K562 (cell line): ENCODE data around the gene PUM1. TPM values are rescaled to one million over a fixed set of nuclear protein-coding genes. Genes with fewer than 3 reads are reported as not detected.
"Not testable (repeated sequence)": the region's sequence is repeated elsewhere in the genome, so short reads cannot be mapped to it uniquely, and the experiment has no call there.

Experiments used
- ATAC-seq: fragments of 200-7000 bp; cut with Tn5 transposase; 3 replicates; pipeline ENCODE4 v1.9.1; 2020; ENCODE audit warnings: moderate library complexity
- BruUV-seq: library from RNA; stranded (reverse); fragments of 400-500 nt; replicated peaks from 2 replicates; lab custom pipeline; 2021; lab: Mats Ljungman, UMichigan
- CTCF ChIA-PET: fragments of 300-600 bp; formaldehyde crosslinking; extraction: SDS; loops from one replicate; lab custom pipeline; 2021; ENCODE audit warnings: low intra/inter-chr PET ratio; lab: Yijun Ruan, JAX
- POLR2A ChIA-PET: fragments of 300-600, 350-650 bp; sonication (Branson Sonifier 250); formaldehyde crosslinking; extraction: SDS; loops from one replicate; lab custom pipeline; 2021; ENCODE audit warnings: antibody characterized with exemption, inconsistent platforms; lab: Yijun Ruan, JAX
- DNase-seq, 4 experiments: peaks; one replicate each; pipeline versions ENCODE4 v3.0.0 to v3.0.0-alpha.2; 2011 to 2018; ENCODE audit warnings: low spot score in 3 of 4, mixed read lengths in 3 of 4; ENCODE audit errors: extremely low read depth in 1 of 4
- FAIRE-seq: peaks from 2 replicates; lab custom pipeline; 2011; peaks lifted over from hg19 to GRCh38; lab: Jason Lieb, UNC
- H2AFZ ChIP-seq: 2 replicates; pipeline ENCODE4 v1.6.0; 2011; ENCODE audit warnings: low read depth, low read length, control low read depth, inconsistent platforms
- H3K27ac ChIP-seq: fragments of 200-600 bp; 3 replicates; pipeline ENCODE4 v1.8.0; 2011; ENCODE audit warnings: low read depth, mild to moderate bottlenecking, control low read depth, inconsistent platforms, low read length, moderate library complexity, mixed read lengths; ENCODE audit errors: extremely low read depth
- H3K27me3 ChIP-seq, 2 experiments: fragments of 300-600 bp in 1 of 2; 2 replicates in 1 of 2; 3 replicates in 1 of 2; pipeline versions ENCODE4 v1.6.0 to v1.8.0; 2011; ENCODE audit warnings: inconsistent platforms in 2 of 2, low read length in 2 of 2, mild to moderate bottlenecking in 1 of 2, mixed read lengths in 1 of 2, moderate library complexity in 1 of 2; ENCODE audit not compliant: control insufficient read depth in 2 of 2, insufficient read depth in 2 of 2
- H3K36me3 ChIP-seq: fragments of 300-600 bp; 3 replicates; pipeline ENCODE4 v1.8.0; 2011; ENCODE audit warnings: mild to moderate bottlenecking, low read length, inconsistent platforms; ENCODE audit not compliant: control insufficient read depth, insufficient read depth
- H3K4me1 ChIP-seq, 2 experiments: fragments of 200-600 bp in 1 of 2; replicated peaks in 1 of 2; 2 replicates in 1 of 2; 3 replicates in 1 of 2; pipeline versions ENCODE4 v1.5.1 to v1.8.0; 2011; ENCODE audit warnings: inconsistent platforms in 2 of 2, low read length in 2 of 2, mild to moderate bottlenecking in 1 of 2, mixed read lengths in 1 of 2, moderate library complexity in 1 of 2; ENCODE audit not compliant: control insufficient read depth in 2 of 2, insufficient read depth in 2 of 2
- H3K4me2 ChIP-seq: 2 replicates; pipeline ENCODE4 v1.6.1; 2011; ENCODE audit warnings: low read length, control low read depth, inconsistent platforms, mixed read lengths; ENCODE audit not compliant: insufficient read depth
- H3K4me3 ChIP-seq: fragments of 200-600 bp; sonication (generic), shearing (Covaris generic); 2 replicates; pipeline ENCODE4 v1.5.1; 2016; ENCODE audit warnings: control low read depth, inconsistent platforms
- H3K79me2 ChIP-seq: fragments of 200-600 bp; 3 replicates; pipeline ENCODE4 v1.8.0; 2011; ENCODE audit warnings: low read length, inconsistent platforms; ENCODE audit not compliant: control insufficient read depth, insufficient read depth
- H3K9ac ChIP-seq, 2 experiments: 2 replicates each; pipeline versions ENCODE4 v1.6.0 to v1.6.1; 2011; ENCODE audit warnings: low read depth in 2 of 2, low read length in 2 of 2, control low read depth in 1 of 2, inconsistent platforms in 1 of 2, mild to moderate bottlenecking in 1 of 2, mixed read lengths in 1 of 2; ENCODE audit not compliant: insufficient read depth in 1 of 2
- H3K9me1 ChIP-seq: one replicate; pipeline ENCODE4 v1.6.0; 2011; ENCODE audit warnings: inconsistent platforms, mild to moderate bottlenecking, low read length, moderate library complexity; ENCODE audit not compliant: control insufficient read depth, insufficient read depth
- H3K9me3 ChIP-seq: replicated peaks from 2 replicates; pipeline ENCODE4 v1.5.1; 2011; ENCODE audit warnings: low read depth, low read length, inconsistent platforms; ENCODE audit not compliant: control insufficient read depth, insufficient read depth
- H4K20me1 ChIP-seq: replicated peaks from 2 replicates; pipeline ENCODE4 v1.6.1; 2011; ENCODE audit warnings: low read length, inconsistent platforms, mixed read lengths; ENCODE audit not compliant: control insufficient read depth, insufficient read depth
- CREM ChIP-seq: IDR thresholded peaks from 2 replicates; pipeline ENCODE4 v1.6.1; 2014; ENCODE audit warnings: antibody characterized with exemption, low read depth
- HNRNPL ChIP-seq: fragments of 200-400 bp; formaldehyde crosslinking; IDR thresholded peaks from 2 replicates; pipeline ENCODE4 v1.6.1; 2017; ENCODE audit warnings: low read depth, mild to moderate bottlenecking, low read length
- TRIM24 ChIP-seq, 2 experiments: fragments of 450-650 bp; IDR thresholded peaks; 2 replicates each; pipeline ENCODE4 v1.6.1; 2016
- ZNF347 ChIP-seq: fragments of 450-650 bp; formaldehyde crosslinking; IDR thresholded peaks from 2 replicates; pipeline ENCODE4 v1.4.0; 2020; ENCODE audit warnings: low read depth, mild to moderate bottlenecking, moderate library complexity
- ZNF717 ChIP-seq: fragments of 250-450 bp; sonication (Bioruptor Pico); IDR thresholded peaks from 2 replicates; pipeline ENCODE4 v1.5.0; 2021
- WGBS: fragments of 100-300 bp; shearing (Covaris generic); methylation state at CpG from one replicate; pipeline ENCODE4 v1.1.6; 2016; ENCODE audit warnings: low coverage, mixed read lengths; ENCODE audit not compliant: insufficient coverage; ENCODE audit errors: missing lambda C conversion rate; 5-methylcytosine and 5-hydroxymethylcytosine counted together
- in situ Hi-C: fragments of 300-500 bp; cut with MboI; formaldehyde crosslinking; loops from 4 replicates; pipeline ENCODE4 v1.15.0; 2018; ENCODE audit warnings: inconsistent platforms, mixed read lengths
- intact Hi-C: fragments of 100-400 bp; cut with micrococcal nuclease; formaldehyde crosslinking; loops from 2 replicates; pipeline ENCODE4 v1.14.2; 2022
- polyA plus RNA-seq, 8 experiments: library from polyadenylated mRNA; depleted of rRNA in 4 of 8; stranded (reverse) in 5 of 8; unstranded in 3 of 8; fragments of >200 nt; fragmentation: Nextera tagmentation in 2 of 8; fragmentation: Illumina TruSeq in 1 of 8; extraction: Ambion mirVana in 2 of 8; extraction: Trizol in 1 of 8; gene quantifications; 2 replicates each; pipeline versions ENCODE4 v1.2.1 to v1.2.3, GENCODE V29; 2011 to 2014; ENCODE audit warnings: inconsistent platforms in 1 of 8, missing spikeins in 1 of 8
- total RNA-seq, 7 experiments: library from RNA; depleted of rRNA in 6 of 7; stranded (reverse); fragments of >200 nt in 6 of 7; fragmentation: Illumina TruSeq in 2 of 7; extraction: Trizol in 2 of 7; gene quantifications; 2 replicates each; pipeline versions ENCODE4 v1.2.1 to v1.2.3, GENCODE V29; 2011 to 2021; ENCODE audit warnings: low replicate concordance in 1 of 7
- TF ChIP-seq, protein P1 (sequence below): fragments of 200-400 bp; formaldehyde crosslinking; IDR thresholded peaks from 2 replicates; pipeline ENCODE4 v1.6.1; 2017; ENCODE audit warnings: mild to moderate bottlenecking, low read depth, low read length, moderate library complexity
- TF ChIP-seq, protein P2 (sequence below): fragments of 250-450 bp; sonication (Bioruptor Pico); IDR thresholded peaks from 2 replicates; pipeline ENCODE4 v1.8.0; 2022; ENCODE audit warnings: inconsistent platforms
- TF ChIP-seq, protein P3 (sequence below), 2 experiments: fragments of 200-800 bp in 1 of 2; sonication (Bioruptor generic) in 1 of 2; sonication (generic) in 1 of 2; formaldehyde crosslinking in 1 of 2; IDR thresholded peaks in 1 of 2; conservative IDR thresholded peaks in 1 of 2; 2 replicates each; pipeline versions ENCODE4 v1.5.0 to v1.6.1; 2016 to 2020; ENCODE audit warnings: missing compliant biosample characterization in 1 of 2, missing genetic modification characterization in 1 of 2, missing genetic modification reagents in 1 of 2

The PUM1 gene
- total and polyA plus RNA-seq, 9 of the 15 experiments (the other 6 are each of a cell fraction or from before 2014, with no cell fraction given) = 37.7 to 104 (median 55.7) TPM

DNA sequence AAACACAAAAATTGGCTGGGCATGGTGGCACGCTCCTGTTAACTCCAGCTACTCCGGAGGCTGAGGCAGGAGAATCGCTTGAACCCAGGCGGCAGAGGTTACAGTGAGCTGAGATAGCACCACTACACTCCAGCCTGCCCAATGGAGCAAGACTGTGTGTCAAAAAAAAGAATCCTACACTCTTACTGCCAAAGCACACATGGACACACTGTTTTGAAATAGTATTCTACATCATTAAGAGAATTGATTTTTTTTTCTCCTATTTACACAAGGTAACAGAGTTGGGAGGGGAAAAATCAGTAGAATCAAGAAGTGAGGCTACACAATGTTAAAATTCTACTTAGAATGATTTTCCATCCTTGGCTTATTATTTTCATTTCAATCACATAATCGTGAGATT is 114.8 kb downstream of the PUM1 start (continued):
- TF ChIP-seq, protein P1, sequence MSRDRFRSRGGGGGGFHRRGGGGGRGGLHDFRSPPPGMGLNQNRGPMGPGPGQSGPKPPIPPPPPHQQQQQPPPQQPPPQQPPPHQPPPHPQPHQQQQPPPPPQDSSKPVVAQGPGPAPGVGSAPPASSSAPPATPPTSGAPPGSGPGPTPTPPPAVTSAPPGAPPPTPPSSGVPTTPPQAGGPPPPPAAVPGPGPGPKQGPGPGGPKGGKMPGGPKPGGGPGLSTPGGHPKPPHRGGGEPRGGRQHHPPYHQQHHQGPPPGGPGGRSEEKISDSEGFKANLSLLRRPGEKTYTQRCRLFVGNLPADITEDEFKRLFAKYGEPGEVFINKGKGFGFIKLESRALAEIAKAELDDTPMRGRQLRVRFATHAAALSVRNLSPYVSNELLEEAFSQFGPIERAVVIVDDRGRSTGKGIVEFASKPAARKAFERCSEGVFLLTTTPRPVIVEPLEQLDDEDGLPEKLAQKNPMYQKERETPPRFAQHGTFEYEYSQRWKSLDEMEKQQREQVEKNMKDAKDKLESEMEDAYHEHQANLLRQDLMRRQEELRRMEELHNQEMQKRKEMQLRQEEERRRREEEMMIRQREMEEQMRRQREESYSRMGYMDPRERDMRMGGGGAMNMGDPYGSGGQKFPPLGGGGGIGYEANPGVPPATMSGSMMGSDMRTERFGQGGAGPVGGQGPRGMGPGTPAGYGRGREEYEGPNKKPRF = no peak
- TF ChIP-seq TRIM24 (IDR thresholded peaks at IDR 0.05) (no peak), ZNF717 (CRISPR knock-in tag) (no peak), CREM (no peak)
- TF ChIP-seq, protein P2, sequence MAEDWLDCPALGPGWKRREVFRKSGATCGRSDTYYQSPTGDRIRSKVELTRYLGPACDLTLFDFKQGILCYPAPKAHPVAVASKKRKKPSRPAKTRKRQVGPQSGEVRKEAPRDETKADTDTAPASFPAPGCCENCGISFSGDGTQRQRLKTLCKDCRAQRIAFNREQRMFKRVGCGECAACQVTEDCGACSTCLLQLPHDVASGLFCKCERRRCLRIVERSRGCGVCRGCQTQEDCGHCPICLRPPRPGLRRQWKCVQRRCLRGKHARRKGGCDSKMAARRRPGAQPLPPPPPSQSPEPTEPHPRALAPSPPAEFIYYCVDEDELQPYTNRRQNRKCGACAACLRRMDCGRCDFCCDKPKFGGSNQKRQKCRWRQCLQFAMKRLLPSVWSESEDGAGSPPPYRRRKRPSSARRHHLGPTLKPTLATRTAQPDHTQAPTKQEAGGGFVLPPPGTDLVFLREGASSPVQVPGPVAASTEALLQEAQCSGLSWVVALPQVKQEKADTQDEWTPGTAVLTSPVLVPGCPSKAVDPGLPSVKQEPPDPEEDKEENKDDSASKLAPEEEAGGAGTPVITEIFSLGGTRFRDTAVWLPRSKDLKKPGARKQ (CRISPR knock-in tag) = no peak

DNA sequence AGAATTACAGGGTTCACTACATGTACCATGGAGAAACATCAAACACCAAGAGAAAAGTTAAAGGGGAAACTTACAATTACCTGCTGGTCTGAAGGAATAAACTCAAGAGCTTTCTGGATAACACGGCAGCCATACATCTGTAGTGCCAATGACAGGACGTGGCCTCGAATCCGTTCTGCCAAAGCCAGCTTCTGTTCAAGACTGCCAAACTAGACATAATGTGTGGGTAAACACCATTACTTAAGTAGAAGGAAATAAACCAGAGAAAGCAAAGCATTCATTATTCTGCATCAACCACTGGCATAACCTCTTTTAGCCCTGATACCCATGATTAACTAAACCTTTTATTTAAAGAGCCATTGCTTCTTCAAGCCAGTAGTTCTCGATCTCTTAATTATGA is 115.5 kb downstream of the PUM1 start:
- H3K36me3 ChIP-seq = peaks cover 91% of the 10 kb centered on the region

DNA sequence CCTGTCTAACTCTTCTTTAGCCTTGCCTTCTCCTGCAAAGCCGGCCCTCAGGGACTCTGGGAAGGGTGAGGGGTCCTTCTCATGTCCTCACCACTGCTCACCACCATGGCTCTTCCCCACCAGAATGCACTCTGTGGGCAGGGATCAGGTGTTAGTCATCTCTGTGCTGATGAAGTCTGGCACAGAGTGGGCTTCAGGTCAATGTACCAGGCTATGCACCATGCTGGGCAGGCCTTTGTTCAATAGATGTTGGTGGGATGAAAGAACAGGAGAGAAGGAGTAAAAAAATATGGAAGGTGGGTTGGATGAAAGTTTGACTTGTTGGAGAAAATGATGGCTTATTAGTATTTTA is 116.1 kb downstream of the PUM1 start:
- H3K9me3 ChIP-seq, intact Hi-C loops, DNase-seq, H3K79me2 ChIP-seq, H2AFZ ChIP-seq, H3K4me2 ChIP-seq, in situ Hi-C loops, POLR2A ChIA-PET, H3K27me3 ChIP-seq, H3K4me1 ChIP-seq, H4K20me1 ChIP-seq, H3K9ac ChIP-seq, H3K4me3 ChIP-seq, CTCF ChIA-PET, H3K27ac ChIP-seq, BruUV-seq, H3K9me1 ChIP-seq: not testable (repeated sequence)
- peaks cover 91% of the 10 kb centered on the region for H3K36me3 ChIP-seq
- ATAC-seq (peak; percentile 40), FAIRE-seq (peak; percentile 52)
- WGBS = no CpG with 5 or more reads among the region's 1 CpG

More for the DNA sequence above, 115.5 kb downstream of the PUM1 start:
- POLR2A ChIA-PET = interaction anchor here (0.8 kb wide), 1 partner anchor 16 kb away, joined by 3 read pairs; no protein-coding TSS in a partner anchor
- H3K27ac ChIP-seq = no peak overlapping the region
- in situ Hi-C loops (no loop called here), intact Hi-C loops (no loop called here)
- DNase-seq = no peak
- no peaks in the 10 kb centered on the region for H3K27me3 ChIP-seq
- no peak overlapping the region for H3K4me3 ChIP-seq
- TF ChIP-seq HNRNPL (no peak), ZNF347 (no peak)
- TF ChIP-seq, protein P3, sequence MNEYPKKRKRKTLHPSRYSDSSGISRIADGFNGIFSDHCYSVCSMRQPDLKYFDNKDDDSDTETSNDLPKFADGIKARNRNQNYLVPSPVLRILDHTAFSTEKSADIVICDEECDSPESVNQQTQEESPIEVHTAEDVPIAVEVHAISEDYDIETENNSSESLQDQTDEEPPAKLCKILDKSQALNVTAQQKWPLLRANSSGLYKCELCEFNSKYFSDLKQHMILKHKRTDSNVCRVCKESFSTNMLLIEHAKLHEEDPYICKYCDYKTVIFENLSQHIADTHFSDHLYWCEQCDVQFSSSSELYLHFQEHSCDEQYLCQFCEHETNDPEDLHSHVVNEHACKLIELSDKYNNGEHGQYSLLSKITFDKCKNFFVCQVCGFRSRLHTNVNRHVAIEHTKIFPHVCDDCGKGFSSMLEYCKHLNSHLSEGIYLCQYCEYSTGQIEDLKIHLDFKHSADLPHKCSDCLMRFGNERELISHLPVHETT (CRISPR knock-in tag; conservative IDR thresholded peaks at IDR 0.05 in 1 of 2, IDR thresholded peaks at IDR 0.05 in 1 of 2) = no peak
- TF ChIP-seq, all 486 proteins: peak for 0
- BruUV-seq = no TSS peak
- Histone ChIP-seq H3K4me2 (no peak overlapping the region), H3K79me2 (peaks cover 3% of the 10 kb centered on the region; the same call in 2 of the 3 replicates), H3K9me1 (no peaks in the 10 kb centered on the region), H2AFZ (no peak overlapping the region), H3K9ac (no peak overlapping the region), H3K9me3 (no peaks in the 10 kb centered on the region), H3K4me1 (no peaks in the 10 kb centered on the region), H4K20me1 (no peaks in the 10 kb centered on the region)
- CTCF ChIA-PET = no interaction called here
- 98% methylated on average over 5 of the region's 5 CpGs for WGBS
- no peak for FAIRE-seq
- ATAC-seq = no peak
